Measurements from ENCODE around the gene PPP1R7.

Gene PPP1R7

DNA sequence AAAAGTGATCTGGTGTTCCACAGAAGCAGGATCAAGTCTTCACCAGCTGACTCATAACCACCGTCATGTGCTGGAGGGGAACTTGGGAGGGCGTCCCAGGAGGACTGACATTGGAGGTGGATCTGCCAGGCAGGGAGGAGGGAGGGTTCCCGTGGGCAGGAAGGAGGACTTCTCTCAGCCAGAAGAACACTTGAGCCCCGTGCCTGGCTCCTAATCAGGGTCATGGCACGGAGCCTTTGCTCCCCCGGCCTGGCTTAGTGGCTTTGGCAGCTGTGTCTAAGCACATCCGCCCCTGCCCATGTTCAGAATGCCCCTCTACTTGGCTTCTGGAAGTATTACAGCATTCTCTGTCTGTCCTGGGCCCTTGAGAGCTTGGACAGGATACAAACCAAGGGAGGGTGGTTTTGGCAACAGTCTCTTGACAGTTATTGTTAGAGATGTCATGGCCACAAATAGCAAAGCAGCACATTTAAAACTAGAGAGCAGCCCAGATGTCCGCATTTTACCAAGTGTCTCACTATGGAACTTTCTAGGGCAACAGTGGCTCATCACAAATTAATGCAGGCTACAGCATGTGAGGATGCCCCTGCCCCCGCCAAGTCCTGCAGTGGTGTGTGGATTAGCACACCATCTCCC lies 11.5 kb downstream of the PPP1R7 start:
- no peak for DNase-seq (ENCODE audit: low spot score)

DNA sequence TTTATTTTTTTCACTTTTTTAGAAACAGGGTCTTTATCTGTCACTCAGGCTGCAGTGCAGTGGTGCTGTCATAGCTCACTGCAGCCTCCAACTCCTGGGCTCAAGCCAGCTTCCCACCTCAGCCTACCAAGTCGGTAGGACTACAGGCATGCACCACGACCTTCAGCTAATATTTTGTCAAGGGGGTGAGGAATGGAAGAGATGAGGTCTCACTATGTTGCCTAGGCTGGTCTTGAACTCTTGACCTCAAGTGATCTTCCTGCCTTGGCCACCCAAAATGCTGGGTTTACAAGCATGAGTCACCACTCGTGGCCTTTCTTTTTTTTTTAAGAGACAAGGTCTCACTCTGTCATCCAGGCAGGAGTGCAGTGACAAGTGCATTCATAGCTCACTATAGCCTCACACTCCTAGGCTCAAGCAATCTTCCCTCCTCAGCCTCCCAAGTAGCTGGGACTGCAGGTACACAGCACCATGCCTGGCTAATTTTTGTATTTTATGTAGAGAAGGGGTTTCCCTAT lies 13.4 kb downstream of the PPP1R7 start:
- no peak for DNase-seq (ENCODE audit: low spot score)

DNA sequence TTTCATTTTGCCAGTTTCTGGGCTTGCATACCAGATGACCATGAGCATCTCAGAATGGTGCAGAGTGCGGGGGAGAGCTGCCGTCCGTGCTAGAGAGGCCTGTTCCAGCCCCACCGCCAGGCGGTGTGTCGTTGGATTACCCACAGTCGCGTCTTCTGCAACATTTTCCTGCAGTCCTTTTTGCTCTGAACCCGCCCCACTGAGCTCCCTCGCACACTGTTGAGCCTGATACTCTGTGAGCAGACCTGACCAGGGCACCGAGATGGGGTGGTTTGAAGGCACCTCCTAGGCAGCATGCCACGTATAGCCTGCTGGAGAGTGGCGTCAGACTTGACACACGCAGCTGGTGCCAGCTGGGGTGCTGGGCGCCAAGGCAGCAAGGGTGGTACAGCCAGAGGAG lies 18.1 kb downstream of the PPP1R7 start:
- DNase-seq (ENCODE audit: low spot score) = no peak

DNA sequence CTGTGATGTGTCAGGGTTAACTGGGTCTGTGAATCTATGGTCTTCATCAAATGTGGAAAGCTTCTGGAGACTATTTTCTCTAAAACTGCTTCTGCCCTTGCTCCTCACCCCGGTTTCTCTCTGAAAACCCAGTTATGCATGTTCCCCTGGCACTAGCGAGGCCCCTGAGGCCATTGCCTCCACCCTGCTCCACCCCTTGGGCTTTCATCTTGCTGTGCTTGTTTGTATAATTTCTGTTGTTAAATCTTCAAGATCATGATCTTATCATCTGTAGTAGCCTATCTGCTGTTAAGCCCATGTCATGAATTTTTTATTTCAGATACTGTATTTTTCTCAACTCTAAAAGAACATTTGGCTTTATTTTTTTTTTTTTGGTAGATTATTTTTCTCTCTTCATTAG lies 23.3 kb downstream of the PPP1R7 start:
- DNase-seq (ENCODE audit: low spot score) = no peak

DNA sequence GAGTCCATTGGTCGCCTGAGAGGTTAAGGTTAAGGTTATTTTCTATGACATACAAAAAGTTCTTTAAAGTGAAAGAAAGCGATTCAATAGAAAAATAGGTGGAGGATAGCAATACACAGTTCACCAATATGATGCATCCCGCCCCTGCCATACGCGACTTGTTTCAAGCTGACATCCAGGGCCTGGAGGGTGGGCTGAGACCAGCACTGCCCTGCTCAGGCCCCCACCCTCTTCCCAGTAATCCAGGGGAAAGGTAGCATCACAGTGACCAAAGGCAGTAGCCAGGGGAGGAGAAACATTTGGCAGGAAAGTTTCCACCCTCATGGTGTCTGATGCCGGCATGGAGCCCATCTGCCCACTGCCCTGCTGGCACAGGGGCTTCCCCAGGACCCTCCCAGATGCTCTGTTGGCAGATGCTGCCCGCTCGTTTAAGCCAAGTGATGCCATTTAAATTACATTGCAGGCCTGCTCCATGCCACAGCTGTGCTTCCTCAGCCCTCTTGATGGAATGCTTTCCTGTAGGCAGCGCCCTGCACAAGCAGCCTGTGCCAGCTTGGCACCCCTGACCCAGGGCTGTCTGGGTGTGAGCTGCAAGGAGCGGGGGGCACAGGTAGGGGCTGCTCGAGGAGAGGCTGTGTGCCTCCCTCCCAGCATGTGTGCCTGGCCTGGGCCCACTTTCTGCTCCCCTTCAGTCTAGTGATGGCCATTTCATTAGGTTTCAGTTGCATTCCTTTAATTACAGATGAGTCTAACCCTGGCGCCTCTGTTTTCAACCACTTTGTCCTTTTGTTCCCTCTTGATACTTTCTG lies 27.5 kb downstream of the PPP1R7 start:
- no peak for DNase-seq (ENCODE audit: low spot score)

DNA sequence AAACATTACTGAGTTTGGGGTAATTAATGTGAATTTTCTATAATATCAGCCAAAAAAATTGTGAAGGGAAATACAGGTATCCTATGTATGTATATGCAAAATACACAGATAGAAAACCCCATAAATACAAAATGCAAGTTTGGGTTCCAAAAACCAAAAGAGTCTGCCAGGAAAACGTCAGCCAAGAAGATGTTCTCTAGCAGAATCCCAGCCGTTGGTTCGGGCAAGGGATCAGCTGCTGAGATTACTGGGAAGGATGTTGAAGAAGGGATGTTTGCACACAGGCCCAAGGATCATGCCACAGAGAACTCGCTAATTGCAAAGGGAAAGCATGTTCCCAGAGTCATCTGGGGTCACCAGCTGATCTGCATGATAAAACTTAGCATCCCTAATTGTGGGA lies 28.7 kb downstream of the PPP1R7 start:
- no peak for DNase-seq (ENCODE audit: low spot score)

DNA sequence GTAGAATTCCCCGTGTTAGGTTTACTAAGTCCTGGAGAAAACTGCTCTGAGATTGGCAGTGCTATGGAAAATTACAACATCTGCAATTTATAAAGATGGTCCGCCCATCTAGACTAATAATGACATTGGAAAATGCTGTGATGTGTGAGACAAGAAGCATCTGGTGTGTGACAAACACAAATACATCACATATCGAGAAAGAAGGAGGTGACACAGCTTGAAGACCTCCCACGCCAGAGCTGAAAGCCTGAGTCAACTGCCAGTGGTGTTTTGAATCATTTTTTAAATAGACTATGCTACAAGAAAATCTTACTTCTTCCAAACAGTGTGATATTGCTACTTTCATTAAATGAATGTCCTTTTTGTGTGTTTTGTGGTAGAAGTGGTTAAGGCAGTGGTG lies 29.6 kb downstream of the PPP1R7 start:
- DNase-seq (ENCODE audit: low spot score) = no peak

DNA sequence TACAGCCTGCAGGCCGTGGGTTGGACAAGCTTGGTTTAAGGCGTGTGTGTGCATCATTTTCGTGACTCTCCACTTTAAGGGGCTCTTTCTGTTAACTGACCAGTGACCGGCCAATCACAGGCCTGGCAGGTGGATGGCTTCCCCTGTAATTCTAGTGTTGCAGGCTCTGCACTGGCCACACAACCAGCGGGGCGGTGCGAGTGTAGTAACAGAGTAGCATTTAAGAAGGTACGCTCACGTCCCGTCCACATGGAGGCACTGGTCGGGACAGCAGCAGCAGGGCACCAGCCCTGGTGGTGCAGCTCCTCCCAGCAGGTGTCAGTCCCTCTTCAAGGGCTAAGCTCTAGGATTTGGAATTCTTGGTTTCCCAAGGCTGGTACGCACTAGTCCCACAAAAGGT lies 30.2 kb downstream of the PPP1R7 start:
- no peak for DNase-seq (ENCODE audit: low spot score)

DNA sequence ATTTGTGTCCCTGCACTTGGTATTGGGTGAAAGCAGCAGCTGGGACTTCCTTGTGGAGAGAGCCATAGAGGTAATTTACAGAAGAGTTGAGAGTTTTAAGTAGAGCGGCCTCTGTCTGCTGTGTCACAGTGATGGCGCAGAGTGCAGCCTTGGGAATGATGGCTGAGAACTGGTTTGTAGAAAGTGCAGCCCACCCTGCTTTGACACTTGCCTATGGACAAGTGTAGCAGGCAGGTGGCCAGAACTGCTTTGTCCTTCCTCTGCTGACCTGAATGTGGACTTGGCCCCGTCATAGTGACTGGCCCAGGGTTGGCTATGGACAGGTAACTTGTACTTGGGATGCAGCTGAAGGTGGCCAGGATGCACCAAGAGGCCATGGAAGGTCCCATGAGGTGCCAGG lies 31.9 kb downstream of the PPP1R7 start:
- DNase-seq (ENCODE audit: low spot score) = no peak

DNA sequence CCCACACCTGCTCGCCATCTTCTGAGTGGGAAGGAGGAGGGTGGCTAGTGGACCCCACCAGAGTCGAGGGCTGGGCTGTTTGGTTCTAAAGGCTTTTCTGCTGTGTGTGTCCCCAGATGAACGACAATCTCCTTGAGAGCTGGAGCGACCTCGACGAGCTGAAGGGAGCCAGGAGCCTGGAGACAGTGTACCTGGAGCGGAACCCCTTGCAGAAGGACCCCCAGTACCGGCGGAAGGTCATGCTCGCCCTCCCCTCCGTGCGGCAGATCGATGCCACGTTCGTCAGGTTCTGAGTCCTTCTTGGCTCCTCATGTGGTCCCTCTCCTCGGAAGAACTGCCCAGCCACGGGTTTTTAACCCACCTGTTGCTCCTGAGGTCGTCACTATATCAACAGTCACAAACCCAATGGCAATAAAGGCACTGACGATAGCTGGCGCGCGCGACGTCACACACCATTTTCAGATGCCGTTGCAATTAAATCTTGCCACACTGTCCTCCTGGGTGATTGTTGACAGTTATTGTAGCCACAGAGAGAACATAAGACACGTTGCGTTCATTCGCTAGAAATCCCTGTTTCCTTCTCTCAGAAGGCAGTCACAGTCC lies 32.4 kb downstream of the PPP1R7 start:
- DNase-seq (ENCODE audit: low spot score) = no peak

DNA sequence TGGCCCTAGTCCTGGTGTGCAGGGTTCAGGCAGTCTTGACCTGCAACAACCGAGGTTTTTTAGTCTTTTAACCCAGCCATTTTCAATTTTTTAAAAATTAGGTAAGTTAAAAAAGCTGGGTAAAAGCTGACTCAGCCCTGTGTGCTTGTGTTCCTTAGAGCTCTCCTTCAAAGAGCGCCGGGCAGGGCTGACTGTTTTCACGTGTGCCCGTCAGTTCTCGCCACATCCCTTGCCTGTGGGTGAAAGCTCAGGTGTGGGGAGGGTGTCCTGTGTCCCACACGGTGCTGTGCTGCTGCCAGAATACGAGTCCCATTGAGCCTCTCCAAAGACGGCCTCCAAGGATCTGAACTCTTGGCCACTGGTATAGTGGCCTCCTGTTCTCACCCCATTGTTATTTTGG lies 33.0 kb downstream of the PPP1R7 start:
- DNase-seq (ENCODE audit: low spot score) = no peak

DNA sequence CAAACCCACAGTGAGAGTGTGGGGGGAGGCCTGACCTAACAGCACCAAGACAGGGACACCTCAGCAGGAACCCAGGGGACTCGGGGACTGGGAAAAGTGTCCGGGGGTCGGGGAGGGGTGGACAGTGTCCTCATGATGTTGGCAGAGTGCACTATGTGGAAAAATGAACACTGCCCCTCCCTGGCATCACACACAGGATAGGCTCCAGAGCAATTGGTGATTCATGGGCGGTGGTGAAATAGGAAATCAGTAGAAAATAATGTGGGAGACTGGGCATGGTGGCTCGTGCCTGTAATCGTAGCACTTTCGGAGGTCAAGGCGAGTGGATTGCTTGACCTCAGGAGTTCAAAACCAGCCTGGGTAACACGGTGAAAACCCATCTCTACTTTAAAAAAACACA lies 34.6 kb downstream of the PPP1R7 start:
- no peak for DNase-seq (ENCODE audit: low spot score)

DNA sequence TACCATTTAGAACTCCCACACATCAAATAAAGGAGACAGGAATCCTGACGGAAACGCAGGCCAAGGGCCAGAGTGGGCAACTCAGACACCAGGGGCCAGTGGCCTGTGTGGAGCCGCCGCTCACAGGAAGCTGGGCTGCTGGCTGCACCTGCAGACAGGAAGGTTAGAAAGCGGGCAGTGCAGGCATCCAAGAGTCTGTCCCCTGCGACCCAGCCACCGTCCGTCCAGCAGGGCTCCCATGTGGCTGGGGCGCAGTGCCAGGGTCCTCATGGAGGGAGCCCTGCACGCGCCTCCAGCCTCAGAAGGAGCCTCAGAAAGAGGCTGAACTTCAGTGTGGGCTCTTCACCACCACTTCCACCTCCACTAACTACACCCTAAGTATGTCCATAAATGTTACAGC lies 35.7 kb downstream of the PPP1R7 start:
- DNase-seq (ENCODE audit: low spot score) = no peak

DNA sequence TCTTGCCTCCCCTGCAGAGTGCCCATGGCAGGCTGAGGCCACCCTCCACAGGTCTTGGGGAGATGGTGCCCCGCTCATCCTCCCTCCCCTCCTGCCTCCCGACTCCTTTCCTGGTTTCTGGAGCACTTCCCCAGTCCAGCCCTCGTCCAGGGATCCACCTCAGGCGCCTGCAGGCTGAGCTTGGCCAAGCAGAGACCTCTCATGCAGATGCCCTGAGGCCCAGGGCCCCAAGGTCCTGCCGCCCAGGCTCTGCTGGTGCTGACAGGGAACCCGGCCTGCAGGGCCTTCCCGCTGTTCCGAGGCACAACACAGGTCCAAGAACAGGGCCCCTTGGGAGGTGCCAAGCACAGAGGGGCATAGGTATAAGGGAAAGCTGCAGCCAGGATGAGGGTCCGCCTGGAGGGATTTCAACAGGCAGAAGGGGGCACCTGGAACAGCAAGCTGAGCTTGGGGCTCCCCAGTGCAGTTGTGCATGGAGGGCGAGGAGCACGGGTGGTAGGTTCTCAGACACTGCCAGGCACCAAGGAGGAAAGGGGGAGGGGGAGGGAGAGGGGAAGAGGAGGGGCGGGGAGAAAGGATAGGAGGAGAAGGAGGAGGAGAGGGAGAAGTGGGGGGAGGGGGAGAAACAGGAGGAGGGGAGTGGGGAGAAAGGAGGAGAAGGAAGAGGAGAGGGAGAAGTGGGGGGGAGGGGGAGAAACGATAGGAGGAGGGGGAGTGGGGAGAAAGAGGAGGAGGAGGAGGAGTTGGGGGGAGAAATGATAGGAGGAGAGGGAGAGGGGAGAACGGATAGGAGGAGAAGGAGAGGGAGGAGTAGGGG lies 37.0 kb downstream of the PPP1R7 start:
- DNase-seq (ENCODE audit: low spot score) = peak; percentile 50

DNA sequence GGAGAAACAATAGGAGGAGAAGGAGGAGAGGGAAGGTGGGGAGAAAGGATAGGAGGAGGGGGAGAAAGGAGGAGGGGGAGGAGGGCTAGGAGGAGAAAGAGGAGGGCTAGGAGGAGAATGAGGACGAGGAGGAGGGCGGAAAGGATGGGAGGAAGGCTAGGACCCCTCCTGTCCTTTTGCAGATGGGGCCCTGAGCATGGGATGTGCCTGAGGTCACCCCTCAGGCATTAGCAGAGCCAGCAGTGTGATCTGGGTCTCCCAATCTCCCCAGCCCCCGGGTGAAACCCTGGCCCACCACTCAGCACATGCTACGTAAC lies 37.6 kb downstream of the PPP1R7 start:
- no peak for DNase-seq (ENCODE audit: low spot score)

DNA sequence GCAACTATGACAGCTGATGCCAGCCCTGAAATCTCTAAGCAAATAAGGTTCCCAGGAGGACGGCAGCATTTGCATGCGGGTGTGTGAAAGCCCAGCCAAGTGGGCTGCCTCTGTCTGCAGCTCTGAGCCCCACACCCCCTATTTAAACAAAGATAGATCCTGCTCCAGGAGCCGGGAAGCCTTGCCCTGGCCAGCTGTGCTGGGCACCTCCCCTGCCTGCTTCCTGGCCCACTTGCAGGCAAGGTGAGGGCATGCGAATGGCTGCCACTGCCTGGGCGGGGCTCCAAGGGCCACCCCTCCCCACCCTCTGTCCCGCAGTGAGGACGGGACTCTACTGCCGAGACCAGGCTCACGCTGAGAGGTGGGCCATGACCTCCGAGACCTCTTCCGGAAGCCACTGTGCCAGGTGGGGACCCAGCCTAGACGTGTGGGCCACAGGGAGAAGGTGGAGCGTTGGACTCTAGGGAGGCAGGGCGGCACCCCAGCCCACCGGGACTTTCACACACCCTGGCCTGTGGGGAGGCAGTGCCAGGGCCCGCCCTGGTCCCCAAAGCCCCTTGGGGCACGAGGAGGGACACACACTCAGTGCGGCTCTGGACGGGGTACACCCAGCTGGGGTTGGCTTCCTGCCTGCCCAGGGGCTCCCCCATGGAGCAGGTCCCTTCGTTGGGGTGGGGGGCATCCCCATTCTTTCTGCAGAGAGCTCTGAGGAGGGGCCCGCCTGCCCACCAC lies 38.3 kb downstream of the PPP1R7 start, which contains the start of gene ANO7:
ANO7 (plus strand) TSS at position 317 of the 732 bp plus-strand sequence. CDS start 1,387 bp downstream, outside the sequence.
- DNase-seq (ENCODE audit: low spot score) = no peak

DNA sequence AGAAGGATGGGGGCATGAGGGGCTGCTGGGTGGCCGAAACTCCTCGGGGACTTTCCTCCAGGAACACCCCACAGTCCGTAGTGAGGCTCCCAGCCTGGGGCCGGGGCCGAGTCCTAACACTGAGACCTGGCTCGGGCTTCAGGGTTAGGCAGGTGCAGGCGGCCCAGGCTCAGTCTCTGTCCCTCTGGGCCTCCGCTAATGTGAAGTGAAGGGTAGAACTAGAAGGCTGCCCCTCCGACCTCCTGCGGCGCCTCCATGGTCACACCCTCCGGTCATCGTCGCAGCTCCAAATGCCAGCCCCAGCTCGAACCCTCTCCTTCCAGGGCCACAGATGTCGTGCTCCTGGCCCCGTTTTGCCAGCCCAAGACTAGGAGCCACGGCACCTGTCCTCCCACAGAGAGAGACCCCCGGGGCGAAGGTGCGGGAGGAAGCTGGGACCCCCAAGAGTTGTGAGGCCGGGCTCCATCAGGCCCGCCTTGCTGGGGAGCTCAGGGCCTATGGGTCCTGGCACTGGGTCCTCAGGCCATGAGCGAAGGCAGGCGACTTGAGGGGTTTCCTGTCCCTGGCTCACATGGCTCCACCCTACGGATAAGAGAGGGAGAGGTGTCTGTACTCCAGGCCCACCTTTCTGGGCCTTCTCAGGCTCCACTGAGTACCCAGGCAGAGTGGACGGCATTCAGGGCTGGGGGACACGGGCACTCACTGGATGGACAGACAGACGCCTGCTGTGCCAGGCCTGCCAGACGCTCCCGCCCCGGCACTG lies 39.0 kb downstream of the PPP1R7 start:
- no peak for DNase-seq (ENCODE audit: low spot score)

DNA sequence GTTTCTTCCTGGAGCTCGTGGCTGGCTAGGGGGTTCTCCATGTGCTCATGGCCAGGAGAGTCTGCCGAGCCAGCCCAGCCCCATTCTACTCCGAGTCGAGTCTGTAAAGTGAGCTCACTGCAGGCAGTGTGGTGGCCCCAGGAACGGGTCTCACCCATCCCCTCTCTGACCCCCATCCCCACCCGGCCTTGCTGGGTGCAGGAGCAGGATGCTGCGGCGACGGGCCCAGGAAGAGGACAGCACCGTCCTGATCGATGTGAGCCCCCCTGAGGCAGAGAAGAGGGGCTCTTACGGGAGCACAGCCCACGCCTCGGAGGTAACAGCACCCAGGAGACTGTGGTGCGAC lies 39.6 kb downstream of the PPP1R7 start:
- DNase-seq (ENCODE audit: low spot score) = no peak

DNA sequence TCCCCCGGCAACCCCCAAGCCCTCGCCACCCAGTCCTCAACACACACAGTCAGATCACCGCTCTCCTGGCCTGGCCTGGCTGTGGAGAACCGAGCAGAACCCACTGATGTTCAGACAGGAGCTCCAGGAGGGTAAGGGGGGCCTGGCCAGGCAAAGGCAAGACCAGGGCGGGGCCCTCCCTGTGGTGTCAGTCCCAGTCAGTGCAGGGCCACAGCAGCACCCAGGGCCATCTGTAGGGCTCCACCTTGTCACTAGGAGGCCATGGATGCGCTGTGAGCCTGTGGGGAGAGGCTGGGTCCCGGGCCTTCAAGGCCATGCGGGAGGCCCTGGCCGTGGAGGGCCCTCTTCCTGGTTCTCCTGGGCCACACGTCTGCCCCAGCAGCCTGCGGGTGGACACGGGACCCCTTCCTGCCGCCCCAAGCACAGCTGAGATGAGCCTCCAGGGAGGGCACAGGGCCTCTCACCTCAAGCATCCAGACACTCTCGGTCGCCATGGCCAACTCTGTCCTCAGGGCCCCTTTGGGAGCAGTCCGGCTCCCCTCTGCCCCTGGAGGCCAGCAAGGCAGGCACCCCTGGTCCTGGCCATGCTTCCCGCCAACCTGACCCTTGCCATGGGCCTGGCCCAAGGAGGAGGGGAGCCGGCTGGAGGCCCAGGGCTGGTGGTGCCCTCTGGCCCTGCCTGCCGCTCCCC lies 40.2 kb downstream of the PPP1R7 start:
- DNase-seq (ENCODE audit: low spot score) = no peak

DNA sequence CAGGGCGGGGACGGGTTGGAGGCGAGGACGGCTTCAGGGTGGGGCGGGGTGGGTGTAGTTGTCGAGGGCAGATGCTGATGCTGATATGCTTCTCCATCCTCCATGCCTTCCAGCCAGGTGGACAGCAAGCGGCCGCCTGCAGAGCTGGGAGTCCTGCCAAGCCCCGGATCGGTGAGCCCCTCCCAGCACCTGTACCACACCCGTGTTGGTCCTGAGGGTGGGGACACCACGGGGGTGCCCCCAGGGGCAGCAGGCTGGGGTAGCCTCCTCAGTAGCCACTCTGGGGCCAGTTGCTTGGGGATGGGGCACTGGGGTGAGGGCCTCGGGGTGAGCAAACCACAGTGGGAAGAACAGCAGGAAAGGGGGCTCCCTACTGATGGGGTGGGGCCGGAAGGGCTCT lies 40.8 kb downstream of the PPP1R7 start:
- no peak for DNase-seq (ENCODE audit: low spot score)

Data from SK-N-DZ (cell line).